Stimulated activated CD4-positive, alpha-beta T cell treated with anti-CD3 and anti-CD28 coated beads, Interleukin-1b, Interleukin-23, amount 100 ng/mL, for 24 hours (primary cell): ENCODE data around the gene DUT.
"Not testable (repeated sequence)": the region's sequence is repeated elsewhere in the genome, so short reads cannot be mapped to it uniquely, and the experiment has no call there.

Source experiments
- DNase-seq, 4 experiments: peaks; one replicate each; pipeline ENCODE4 v3.0.0-alpha.2; 2020; ENCODE audit warnings: low read depth in 4 of 4, low spot score in 1 of 4

DUT gene

GRCh38 chr15:48326180-48326579 lies 5.0 kb upstream of the DUT start:
- not testable (repeated sequence) for DNase-seq

GRCh38 chr15:48330105-48330785 lies 984 bp upstream of the DUT start:
- no peak for DNase-seq

GRCh38 chr15:48331796-48332641 lies 790 bp downstream of the DUT start:
- DNase-seq, result peak; percentile 53 to 73 (median 67)

GRCh38 chr15:48332642-48333034 lies 1.4 kb downstream of the DUT start:
- DNase-seq, result peak in 1 of 4 experiments; percentile 2

GRCh38 chr15:48333540-48333939 lies 2.3 kb downstream of the DUT start:
- DNase-seq, result no peak

- no peak for DNase-seq
These were observed 3.0 kb downstream of the DUT start for GRCh38 chr15:48334260-48334659.

GRCh38 chr15:48336940-48337339 lies 5.7 kb downstream of the DUT start:
- no peak for DNase-seq

- no peak for DNase-seq
These were observed 6.4 kb downstream of the DUT start for GRCh38 chr15:48337607-48338006.

- DNase-seq, result no peak
These were observed 8.9 kb downstream of the DUT start for GRCh38 chr15:48340111-48340510.

- DNase-seq, result no peak
These were observed 12.6 kb downstream of the DUT start for GRCh38 chr15:48343865-48344264.

- no peak for DNase-seq
These were observed 14.3 kb downstream of the DUT start for GRCh38 chr15:48345516-48345915.

GRCh38 chr15:48352474-48353072 lies 21.3 kb downstream of the DUT start:
- DNase-seq, result peak in 2 of 4 experiments; percentile 25 to 26

GRCh38 chr15:48354694-48355303 lies 23.6 kb downstream of the DUT start:
- no peak for DNase-seq

GRCh38 chr15:48355377-48355776 lies 24.1 kb downstream of the DUT start:
- no peak for DNase-seq

- no peak for DNase-seq
These were observed 27.3 kb downstream of the DUT start for GRCh38 chr15:48358229-48359152.

GRCh38 chr15:48360841-48361240 lies 29.6 kb downstream of the DUT start:
- no peak for DNase-seq

- DNase-seq, result no peak
These were observed 30.5 kb downstream of the DUT start for GRCh38 chr15:48361685-48362084.

GRCh38 chr15:48363474-48363873 lies 32.2 kb downstream of the DUT start:
- no peak for DNase-seq

- no peak for DNase-seq
These were observed 34.3 kb downstream of the DUT start for GRCh38 chr15:48365575-48365974.

- DNase-seq, result no peak
These were observed 35.5 kb downstream of the DUT start for GRCh38 chr15:48366584-48367312.
